Amniotic stem cell (primary cell): ENCODE results near the gene USP22.
"Not testable (repeated sequence)": the region's sequence is repeated elsewhere in the genome, so short reads cannot be mapped to it uniquely, and the experiment has no call there.

Source experiments
- DNase-seq: peaks from one replicate; lab custom pipeline; 2025; lab: John Stamatoyannopoulos, UW

Gene USP22

DNA sequence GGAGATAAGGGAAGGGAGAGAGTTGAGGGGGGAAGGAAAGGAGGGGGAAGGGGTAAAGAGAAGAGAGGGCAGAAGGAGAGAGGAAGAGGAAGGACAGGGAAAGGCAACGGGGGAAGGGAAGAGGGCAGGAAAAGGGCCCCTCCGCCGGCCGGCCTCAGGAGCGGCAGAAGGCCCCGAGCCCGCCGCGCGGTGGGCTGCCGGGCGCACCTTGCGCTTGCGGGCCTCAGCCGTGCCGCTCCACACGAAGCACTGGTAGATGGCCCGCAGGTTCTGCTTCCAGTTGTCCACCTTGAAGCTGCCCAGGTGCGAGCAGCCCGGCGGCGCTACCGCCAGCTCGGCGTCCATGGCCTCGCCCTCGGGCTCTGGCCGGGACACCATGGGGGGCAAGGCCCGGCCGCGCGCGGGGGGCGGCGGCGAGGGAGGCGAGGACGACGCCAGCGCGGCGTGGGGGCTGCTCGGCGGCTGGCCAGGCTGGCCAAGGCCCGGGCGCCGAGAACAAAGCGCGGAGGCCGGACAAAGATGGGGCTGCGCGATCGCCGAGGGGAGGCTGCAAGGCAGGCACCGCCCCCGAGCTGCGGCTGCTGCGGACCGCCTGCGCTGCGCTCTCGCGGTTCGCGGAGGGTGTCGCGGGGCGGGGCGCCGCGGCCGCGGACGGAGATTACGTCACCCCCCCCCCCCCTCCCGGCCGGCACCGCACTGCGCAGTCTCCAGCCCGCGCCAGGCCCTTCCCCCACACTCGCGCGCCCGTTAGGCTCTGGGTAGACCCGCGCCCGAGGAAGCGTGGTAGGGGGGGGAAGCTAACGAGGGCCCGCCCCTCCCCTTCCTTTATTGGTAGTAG is at the start of gene USP22:
Gene USP22, minus strand, starts transcription at position 554 of the 838 bp plus-strand sequence. Its CDS starts 176 bp downstream, at position 378.
- no peak for DNase-seq

- DNase-seq, result no peak
Observed at GRCh38 chr17:21090902-21091618, 48.2 kb upstream of the USP22 start.

DNA sequence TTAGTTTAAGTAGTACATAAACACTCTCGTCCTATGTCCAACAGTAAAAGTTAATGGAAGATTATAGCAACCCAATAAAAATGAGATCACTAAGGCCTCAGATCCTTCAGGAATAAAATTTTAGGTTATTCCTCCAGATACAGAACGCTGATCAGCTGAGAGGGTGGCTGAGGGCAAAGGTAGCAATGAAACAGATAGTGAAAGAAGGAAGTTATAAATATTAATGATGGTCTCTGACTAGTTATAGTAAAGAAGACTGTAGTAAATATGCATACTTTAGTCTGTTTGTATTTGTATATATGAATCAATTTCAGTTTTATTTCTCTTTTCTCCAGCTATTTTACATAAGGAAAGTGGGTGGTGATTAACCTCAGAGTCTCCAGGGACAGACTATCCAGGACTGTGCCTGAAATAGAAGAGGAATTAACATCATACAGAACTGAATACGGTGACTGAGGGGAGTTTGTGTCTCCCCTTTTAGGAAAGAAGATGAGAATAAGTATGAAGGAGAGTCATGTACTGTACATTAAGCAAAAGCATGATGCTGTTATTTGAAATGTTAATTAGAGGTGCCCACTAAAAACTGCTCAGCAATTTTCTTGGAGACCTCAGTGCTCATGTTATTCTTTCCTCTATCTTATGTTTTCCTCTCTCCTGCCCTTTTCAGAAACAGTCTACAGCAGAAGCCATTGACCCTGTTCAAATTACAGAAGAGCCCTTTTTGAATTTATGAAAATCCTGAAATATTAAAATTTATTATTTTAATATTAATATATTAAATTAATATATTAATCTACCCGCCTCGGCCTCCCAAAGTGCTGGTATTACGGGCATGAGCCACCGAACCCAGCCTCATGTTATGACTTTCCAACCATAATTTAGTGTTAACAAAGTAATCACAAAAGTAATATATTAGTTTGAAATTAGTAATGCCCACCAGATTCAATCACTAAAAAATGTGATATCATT is 47.4 kb upstream of the USP22 start:
- DNase-seq, result no peak

GRCh38 chr17:21089145-21089544 is 46.3 kb upstream of the USP22 start:
- DNase-seq, result no peak

DNA sequence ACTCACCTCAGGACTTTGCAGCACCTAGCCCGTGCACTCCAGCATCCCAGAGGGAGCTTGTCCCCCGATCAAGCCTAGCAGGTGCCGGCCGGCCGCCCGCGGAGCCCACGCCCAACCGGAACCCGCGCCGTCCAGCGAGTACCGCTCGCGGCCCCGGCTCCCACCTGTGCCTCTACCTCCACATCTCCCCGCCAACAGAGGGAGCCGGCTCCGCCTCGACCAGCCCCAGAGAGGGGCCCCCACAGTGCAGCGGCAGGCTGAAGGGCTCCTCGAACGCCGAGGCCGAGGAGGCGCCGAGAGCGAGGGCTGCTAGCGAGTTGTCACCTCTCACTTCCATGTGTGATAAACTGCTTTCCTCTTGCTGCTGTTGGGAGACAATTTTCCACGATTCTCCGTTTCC is 42.9 kb upstream of the USP22 start:
- DNase-seq, result no peak

- not testable (repeated sequence) for DNase-seq
Observed at GRCh38 chr17:21085280-21085679, 42.5 kb upstream of the USP22 start.

- DNase-seq, result no peak
Observed at GRCh38 chr17:21082001-21082436, 39.2 kb upstream of the USP22 start.

DNA sequence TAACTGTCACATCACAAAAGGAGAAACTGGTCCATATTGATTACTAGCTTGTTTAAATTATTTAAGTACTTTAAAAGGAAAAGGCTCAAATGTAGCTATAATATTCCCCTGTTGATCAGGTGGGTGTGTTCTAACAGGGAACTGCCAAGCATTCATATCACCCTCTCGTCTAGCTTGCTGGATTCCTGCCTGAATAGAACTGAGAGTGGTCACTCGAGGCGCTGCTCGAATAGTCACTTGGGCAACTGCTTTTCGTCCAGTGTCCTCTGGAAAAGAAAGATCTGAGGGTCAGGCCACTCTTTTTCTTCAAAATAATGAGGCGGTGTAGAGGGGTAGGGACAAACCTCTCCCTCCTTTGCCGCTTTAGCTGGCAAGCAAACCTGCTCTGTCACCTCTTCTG is 36.4 kb upstream of the USP22 start:
- no peak for DNase-seq

GRCh38 chr17:21078016-21078780 is 35.4 kb upstream of the USP22 start:
- DNase-seq, result no peak

GRCh38 chr17:21077281-21077680 is 34.5 kb upstream of the USP22 start:
- no peak for DNase-seq

DNA sequence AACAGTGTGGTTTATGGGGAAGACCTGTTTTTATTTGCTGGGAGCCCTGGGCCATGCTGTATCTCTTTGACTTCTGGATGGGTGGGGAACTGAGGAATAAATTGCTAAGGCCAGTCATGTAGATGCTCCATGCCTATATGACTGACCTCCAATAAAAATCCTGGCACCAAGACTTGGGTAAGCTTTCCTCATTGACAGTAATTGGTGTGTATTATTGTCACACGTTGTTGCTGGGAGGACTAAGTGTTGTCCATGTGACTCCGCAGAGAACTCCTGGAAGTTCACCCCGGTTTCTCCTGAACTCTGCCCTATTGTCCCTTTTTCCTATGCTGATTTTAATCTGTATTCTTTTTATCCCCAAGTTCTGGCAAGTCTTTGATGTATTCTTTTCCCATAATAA is 33.4 kb upstream of the USP22 start:
- DNase-seq, result no peak

DNA sequence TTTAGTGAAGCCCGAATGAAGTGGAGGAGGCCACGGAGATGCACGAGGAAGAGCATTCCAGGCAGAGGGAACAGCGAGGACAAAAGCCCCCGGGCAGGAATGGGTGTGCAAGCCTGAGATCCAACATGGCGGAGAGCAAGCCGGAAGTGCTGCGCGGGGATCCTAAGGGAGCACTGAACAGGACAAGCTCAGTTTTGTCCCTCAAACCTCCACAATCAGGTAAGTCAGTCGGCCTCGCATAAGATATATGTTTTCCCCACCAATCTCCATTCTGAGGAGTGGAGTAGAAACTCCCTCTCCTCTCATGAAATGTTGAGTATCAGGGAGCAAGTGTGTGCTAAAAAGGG is 32.9 kb upstream of the USP22 start:
- no peak for DNase-seq

DNA sequence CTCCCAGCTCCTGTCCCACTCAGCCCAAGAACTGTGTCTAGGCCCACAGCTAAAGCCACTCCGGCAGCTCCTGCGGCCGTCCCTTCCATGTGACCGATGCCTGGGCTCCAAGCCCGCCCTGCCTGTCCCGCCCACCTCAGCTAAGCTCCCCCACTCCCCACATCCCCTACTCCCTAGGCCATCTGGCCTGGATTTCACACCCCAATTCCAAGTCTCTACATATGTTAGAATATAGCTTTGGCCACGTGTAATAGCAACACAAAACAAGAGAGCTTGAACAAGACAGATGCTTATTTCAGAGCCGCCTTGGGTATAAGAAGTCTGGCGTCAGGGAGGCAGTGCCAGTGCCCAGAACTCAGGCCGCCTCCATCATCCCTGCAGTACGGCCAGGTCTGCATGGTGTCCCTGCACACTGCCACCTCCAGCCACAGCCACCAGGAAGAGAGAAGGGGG is 30.0 kb upstream of the USP22 start:
- DNase-seq, result no peak

DNA sequence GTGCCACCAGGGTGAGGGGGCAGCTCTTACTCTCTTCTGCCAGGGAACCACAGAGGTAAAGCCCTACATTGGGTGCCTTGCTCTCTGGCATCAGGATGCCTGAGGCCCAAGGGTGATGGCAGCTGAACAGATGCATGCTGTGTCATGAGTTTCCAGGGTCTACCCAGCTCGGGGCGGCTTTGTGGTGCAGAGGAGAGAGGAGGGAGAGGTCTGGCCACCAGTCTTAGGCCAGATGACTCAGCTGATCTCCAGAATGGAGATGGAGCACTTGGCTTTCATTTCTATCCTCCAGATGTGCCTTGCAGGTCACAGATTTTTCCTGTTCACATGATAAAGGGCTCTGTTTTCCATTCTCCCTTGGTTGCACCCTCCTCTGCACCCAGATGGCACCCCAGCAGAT is 23.6 kb upstream of the USP22 start:
- DNase-seq, result no peak

DNA sequence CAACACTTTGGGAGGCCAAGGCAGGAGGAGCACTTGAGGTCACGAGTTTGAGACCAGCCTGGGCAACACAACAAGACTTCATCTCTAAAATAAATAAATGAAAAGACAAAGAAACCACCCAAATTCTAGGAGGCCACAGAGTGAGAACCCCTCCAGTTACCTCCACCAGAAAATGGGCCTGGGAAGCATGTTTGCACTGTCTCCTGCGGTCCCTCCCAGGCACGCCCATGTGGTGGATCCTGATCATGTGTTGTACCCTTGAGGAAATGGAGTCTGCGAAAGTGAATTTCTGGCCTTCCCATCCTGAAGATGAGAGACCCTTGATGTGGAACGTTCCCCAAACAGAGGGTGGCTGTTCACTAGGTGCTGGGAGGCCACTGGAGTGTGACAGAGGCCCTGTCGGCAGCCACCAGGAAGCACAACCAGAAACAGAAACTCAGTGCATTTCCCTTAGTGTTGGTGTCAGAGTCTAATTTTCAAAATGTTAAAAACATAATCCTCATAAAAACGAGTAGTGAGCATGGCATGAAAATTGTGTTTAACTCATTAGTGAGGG is 19.2 kb upstream of the USP22 start:
- no peak for DNase-seq

DNA sequence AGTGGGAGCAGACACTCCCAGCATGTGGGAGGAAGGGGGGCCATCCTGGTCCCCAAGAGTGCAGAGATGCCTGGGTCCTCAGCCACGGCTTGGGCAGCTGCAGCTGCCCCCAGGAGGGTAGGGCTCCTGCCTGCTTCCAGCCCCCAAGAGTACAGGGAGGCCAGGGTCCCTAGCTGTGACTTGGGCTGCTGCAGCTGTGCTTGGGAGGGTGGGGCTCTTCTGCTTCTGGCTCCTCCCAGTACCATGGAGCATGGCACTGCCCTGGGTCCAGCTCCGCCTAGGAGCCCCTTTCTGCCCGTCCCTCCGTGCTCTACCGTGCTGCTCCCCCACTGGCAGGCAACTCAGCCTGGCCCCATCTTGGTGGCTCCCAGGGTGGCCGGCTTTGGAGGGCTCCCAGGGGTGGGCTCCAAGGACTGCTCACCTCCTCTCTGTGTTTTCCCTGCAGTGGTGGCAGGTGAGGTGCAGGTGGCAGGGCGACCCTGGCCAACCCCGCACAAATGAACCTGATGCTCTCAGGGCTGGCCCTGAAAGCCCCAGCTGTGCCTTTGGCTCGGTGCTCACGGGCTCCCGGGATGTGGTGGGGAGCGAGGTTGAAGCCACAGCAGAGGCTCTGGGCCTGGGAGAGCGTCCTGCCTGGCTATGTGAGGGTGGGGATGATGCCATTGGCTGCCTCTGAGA is 18.5 kb upstream of the USP22 start:
- DNase-seq, result no peak

DNA sequence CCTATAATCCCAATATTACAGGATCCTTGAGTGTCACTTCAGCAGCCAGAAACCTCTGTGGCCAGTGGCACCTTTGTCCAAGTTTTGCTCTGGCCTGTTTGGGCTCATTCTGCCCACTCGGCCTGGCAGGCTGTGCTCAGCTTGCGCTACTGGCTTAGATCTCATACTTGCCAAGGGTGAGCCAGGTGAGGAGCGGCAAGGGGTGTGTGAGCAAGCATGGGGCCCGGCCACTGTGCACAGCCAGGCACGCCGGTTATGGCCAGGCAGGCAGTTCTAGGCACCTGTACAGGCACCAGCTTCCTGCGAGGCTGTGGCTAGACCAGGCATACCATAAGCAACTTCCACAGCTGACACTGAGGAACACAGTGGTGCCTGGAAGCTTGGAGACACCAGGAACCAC is 16.9 kb upstream of the USP22 start:
- DNase-seq, result no peak

GRCh38 chr17:21058098-21058893 is 15.5 kb upstream of the USP22 start:
- DNase-seq, result no peak

GRCh38 chr17:21053056-21053455 is 10.2 kb upstream of the USP22 start:
- not testable (repeated sequence) for DNase-seq

DNA sequence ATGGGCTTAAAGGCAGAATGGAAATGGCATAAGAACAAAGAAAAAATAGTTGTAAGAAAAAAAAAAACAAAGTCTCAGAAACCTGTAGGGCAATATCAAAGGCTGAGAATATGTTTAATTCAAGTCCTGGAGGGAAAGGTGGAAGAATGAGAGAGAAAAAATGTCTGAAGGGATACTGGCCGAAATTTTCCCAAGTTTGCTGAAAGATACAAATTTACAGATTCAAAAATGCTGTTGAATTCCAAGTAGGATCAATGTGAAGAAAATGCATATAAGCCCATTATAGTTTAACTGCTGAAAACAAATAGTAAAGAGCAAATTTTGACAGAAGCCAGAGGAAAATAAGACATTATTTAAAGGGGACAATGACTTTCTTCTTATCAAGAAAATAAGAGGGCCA is 6.6 kb upstream of the USP22 start:
- no peak for DNase-seq
